ENCODE data around the gene ANXA6.
A peak's percentile ranks its signal among the peaks of the same experiment; 100 is the strongest.

DNA sequence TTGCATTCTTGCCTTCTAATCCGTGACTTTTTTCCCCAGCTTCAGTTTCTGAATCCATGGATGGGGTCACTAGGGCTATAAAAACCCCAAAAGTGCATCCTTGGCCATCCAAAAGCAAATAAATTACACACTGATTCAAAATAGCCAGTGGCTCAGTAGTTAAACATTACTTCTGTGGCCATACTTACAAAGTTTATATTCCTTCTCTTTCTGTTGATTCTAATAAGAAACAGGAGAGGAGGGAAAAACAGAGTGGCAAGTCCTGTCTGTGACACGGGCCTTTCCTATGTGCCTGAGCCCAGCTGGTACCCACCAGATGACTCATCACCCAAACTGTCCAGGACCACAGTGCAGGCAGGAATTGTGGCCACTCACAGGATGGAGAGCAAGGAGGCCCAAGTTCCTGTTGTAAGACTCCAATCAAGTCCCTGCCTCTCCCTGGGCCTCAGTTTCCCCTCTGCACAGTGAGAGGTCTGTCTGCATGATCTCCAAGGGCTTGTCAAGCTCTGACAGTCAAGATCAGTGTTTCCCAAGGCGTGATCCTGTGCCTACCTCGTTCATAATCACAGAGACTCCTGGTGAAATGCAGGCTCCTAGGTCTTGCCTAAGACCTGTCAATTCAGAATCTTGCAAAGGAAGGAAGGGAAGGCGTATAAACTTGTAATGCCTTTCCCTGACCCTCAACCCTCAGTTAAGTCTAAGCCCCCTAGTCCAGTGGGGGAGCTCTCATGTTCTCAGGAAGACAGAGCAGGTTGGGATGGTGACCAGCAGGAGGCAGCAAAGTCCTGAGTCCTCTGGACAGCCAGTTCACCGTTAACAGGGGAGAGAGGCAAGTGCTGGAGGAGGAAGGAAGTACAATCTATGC is 106.3 kb downstream of the ANXA6 start:
- TF ChIP-seq, protein P1, sequence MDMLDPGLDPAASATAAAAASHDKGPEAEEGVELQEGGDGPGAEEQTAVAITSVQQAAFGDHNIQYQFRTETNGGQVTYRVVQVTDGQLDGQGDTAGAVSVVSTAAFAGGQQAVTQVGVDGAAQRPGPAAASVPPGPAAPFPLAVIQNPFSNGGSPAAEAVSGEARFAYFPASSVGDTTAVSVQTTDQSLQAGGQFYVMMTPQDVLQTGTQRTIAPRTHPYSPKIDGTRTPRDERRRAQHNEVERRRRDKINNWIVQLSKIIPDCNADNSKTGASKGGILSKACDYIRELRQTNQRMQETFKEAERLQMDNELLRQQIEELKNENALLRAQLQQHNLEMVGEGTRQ (IDR thresholded peaks at IDR 0.05; ENCODE audit: low read depth, low read length) = no peak
- TF ChIP-seq, protein P2, sequence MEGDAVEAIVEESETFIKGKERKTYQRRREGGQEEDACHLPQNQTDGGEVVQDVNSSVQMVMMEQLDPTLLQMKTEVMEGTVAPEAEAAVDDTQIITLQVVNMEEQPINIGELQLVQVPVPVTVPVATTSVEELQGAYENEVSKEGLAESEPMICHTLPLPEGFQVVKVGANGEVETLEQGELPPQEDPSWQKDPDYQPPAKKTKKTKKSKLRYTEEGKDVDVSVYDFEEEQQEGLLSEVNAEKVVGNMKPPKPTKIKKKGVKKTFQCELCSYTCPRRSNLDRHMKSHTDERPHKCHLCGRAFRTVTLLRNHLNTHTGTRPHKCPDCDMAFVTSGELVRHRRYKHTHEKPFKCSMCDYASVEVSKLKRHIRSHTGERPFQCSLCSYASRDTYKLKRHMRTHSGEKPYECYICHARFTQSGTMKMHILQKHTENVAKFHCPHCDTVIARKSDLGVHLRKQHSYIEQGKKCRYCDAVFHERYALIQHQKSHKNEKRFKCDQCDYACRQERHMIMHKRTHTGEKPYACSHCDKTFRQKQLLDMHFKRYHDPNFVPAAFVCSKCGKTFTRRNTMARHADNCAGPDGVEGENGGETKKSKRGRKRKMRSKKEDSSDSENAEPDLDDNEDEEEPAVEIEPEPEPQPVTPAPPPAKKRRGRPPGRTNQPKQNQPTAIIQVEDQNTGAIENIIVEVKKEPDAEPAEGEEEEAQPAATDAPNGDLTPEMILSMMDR (conservative IDR thresholded peaks at IDR 0.05; ENCODE audit: low read depth, low read length) = peak; percentile 91
- TF ChIP-seq POLR2A (IDR thresholded peaks at IDR 0.05; ENCODE audit: low read depth, low read length) = no peak
- TF ChIP-seq NFE2L2 (IDR thresholded peaks at IDR 0.05; ENCODE audit: low read depth, low read length) = no peak
- no peak for TF ChIP-seq CHD1 (IDR thresholded peaks at IDR 0.05; ENCODE audit: low read depth, low read length)
- TF ChIP-seq RFX5 (IDR thresholded peaks at IDR 0.05; ENCODE audit: low read depth, low read length) = no peak
- no peak for TF ChIP-seq RCOR1 (IDR thresholded peaks at IDR 0.05; ENCODE audit: insufficient replicate concordance, low read length)
- TF ChIP-seq BHLHE40 (IDR thresholded peaks at IDR 0.05; ENCODE audit: low read depth, low read length) = no peak
- TF ChIP-seq, protein P3, sequence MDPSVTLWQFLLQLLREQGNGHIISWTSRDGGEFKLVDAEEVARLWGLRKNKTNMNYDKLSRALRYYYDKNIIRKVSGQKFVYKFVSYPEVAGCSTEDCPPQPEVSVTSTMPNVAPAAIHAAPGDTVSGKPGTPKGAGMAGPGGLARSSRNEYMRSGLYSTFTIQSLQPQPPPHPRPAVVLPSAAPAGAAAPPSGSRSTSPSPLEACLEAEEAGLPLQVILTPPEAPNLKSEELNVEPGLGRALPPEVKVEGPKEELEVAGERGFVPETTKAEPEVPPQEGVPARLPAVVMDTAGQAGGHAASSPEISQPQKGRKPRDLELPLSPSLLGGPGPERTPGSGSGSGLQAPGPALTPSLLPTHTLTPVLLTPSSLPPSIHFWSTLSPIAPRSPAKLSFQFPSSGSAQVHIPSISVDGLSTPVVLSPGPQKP (IDR thresholded peaks at IDR 0.05; ENCODE audit: borderline replicate concordance, low read depth, low read length) = no peak
- no peak for TF ChIP-seq MAFK (IDR thresholded peaks at IDR 0.05; ENCODE audit: low read depth, low read length)
- no peak for TF ChIP-seq MAZ (IDR thresholded peaks at IDR 0.05; ENCODE audit: borderline replicate concordance, low read depth, low read length)
- peak; percentile 94 for TF ChIP-seq RAD21 (IDR thresholded peaks at IDR 0.05; ENCODE audit: low read length)
- TF ChIP-seq CEBPB (IDR thresholded peaks at IDR 0.05; ENCODE audit: low read depth, low read length) = no peak

Measured in IMR-90 (cell line).